Measurements from ENCODE around the gene TBC1D9.

TBC1D9 gene

GRCh38 chr4:140672416-140672815 lies 83.8 kb downstream of the TBC1D9 start:
- TF ChIP-seq POLR2A (IDR thresholded peaks at IDR 0.05; ENCODE audit: low read depth, low read length) (no peak), POLR2AphosphoS5 (IDR thresholded peaks at IDR 0.05; ENCODE audit: low read depth, low read length) (no peak), PAX5 (IDR thresholded peaks at IDR 0.05; ENCODE audit: insufficient read depth, low read length, severe bottlenecking) (no peak), SPI1 (IDR thresholded peaks at IDR 0.05; ENCODE audit: low read depth, low read length) (no peak), POU2F2 (IDR thresholded peaks at IDR 0.05; ENCODE audit: low read depth, low read length) (no peak), TAF1 (IDR thresholded peaks at IDR 0.05; ENCODE audit: low read depth, low read length) (no peak)
- FAIRE-seq (no peak), DNase-seq (ENCODE audit: insufficient read length, low spot score) (no peak)

- TF ChIP-seq POU2F2 (IDR thresholded peaks at IDR 0.05; ENCODE audit: low read depth, low read length) (no peak), POLR2AphosphoS5 (IDR thresholded peaks at IDR 0.05; ENCODE audit: low read depth, low read length) (no peak), PAX5 (IDR thresholded peaks at IDR 0.05; ENCODE audit: insufficient read depth, low read length, severe bottlenecking) (no peak), SPI1 (IDR thresholded peaks at IDR 0.05; ENCODE audit: low read depth, low read length) (no peak), POLR2A (IDR thresholded peaks at IDR 0.05; ENCODE audit: low read depth, low read length) (no peak)
- no peak for DNase-seq (ENCODE audit: insufficient read length, low spot score)
- FAIRE-seq = no peak
These were observed 88.1 kb downstream of the TBC1D9 start for GRCh38 chr4:140668111-140668510.

GRCh38 chr4:140666889-140667614 lies 89.1 kb downstream of the TBC1D9 start:
- peak; percentile 77 for FAIRE-seq
- DNase-seq (ENCODE audit: insufficient read length, low spot score) = no peak
- no peak for TF ChIP-seq POLR2A (IDR thresholded peaks at IDR 0.05; ENCODE audit: low read depth, low read length)

- TF ChIP-seq POU2F2 (IDR thresholded peaks at IDR 0.05; ENCODE audit: low read depth, low read length) (no peak), POLR2AphosphoS5 (IDR thresholded peaks at IDR 0.05; ENCODE audit: low read depth, low read length) (no peak), PAX5 (IDR thresholded peaks at IDR 0.05; ENCODE audit: insufficient read depth, low read length, severe bottlenecking) (no peak), POLR2A (IDR thresholded peaks at IDR 0.05; ENCODE audit: low read depth, low read length) (no peak), SPI1 (IDR thresholded peaks at IDR 0.05; ENCODE audit: low read depth, low read length) (no peak), TAF1 (IDR thresholded peaks at IDR 0.05; ENCODE audit: low read depth, low read length) (no peak)
- FAIRE-seq (no peak), DNase-seq (ENCODE audit: insufficient read length, low spot score) (no peak)
These were observed 93.9 kb downstream of the TBC1D9 start for GRCh38 chr4:140662082-140662869.

- TF ChIP-seq TAF1 (IDR thresholded peaks at IDR 0.05; ENCODE audit: low read depth, low read length) = no peak
- no peak for TF ChIP-seq PAX5 (IDR thresholded peaks at IDR 0.05; ENCODE audit: insufficient read depth, low read length, severe bottlenecking)
- DNase-seq (ENCODE audit: insufficient read length, low spot score) (no peak), FAIRE-seq (no peak)
These were observed 94.6 kb downstream of the TBC1D9 start for GRCh38 chr4:140661550-140661949.

- FAIRE-seq (no peak), DNase-seq (ENCODE audit: insufficient read length, low spot score) (no peak)
These were observed 96.1 kb downstream of the TBC1D9 start for GRCh38 chr4:140659943-140660700.

GRCh38 chr4:140654495-140654814 lies 101.7 kb downstream of the TBC1D9 start:
- TF ChIP-seq POLR2AphosphoS5 (IDR thresholded peaks at IDR 0.05; ENCODE audit: low read depth, low read length) (no peak), TAF1 (IDR thresholded peaks at IDR 0.05; ENCODE audit: low read depth, low read length) (no peak), PAX5 (IDR thresholded peaks at IDR 0.05; ENCODE audit: insufficient read depth, low read length, severe bottlenecking) (no peak), POU2F2 (IDR thresholded peaks at IDR 0.05; ENCODE audit: low read depth, low read length) (no peak), SPI1 (IDR thresholded peaks at IDR 0.05; ENCODE audit: low read depth, low read length) (no peak), POLR2A (IDR thresholded peaks at IDR 0.05; ENCODE audit: low read depth, low read length) (no peak)
- no peak for FAIRE-seq
- no peak for DNase-seq (ENCODE audit: insufficient read length, low spot score)

More at GRCh38 chr4:140659943-140660700, 96.1 kb downstream of the TBC1D9 start:
- TF ChIP-seq POU2F2 (IDR thresholded peaks at IDR 0.05; ENCODE audit: low read depth, low read length) = no peak
- TF ChIP-seq PAX5 (IDR thresholded peaks at IDR 0.05; ENCODE audit: insufficient read depth, low read length, severe bottlenecking) = no peak
- no peak for TF ChIP-seq POLR2A (IDR thresholded peaks at IDR 0.05; ENCODE audit: low read depth, low read length)
- no peak for TF ChIP-seq POLR2AphosphoS5 (IDR thresholded peaks at IDR 0.05; ENCODE audit: low read depth, low read length)
- TF ChIP-seq SPI1 (IDR thresholded peaks at IDR 0.05; ENCODE audit: low read depth, low read length) = no peak

GRCh38 chr4:140653718-140654494 lies 102.3 kb downstream of the TBC1D9 start:
- TF ChIP-seq POLR2AphosphoS5 (IDR thresholded peaks at IDR 0.05; ENCODE audit: low read depth, low read length) (no peak), POLR2A (IDR thresholded peaks at IDR 0.05; ENCODE audit: low read depth, low read length) (no peak), SPI1 (IDR thresholded peaks at IDR 0.05; ENCODE audit: low read depth, low read length) (no peak), TAF1 (IDR thresholded peaks at IDR 0.05; ENCODE audit: low read depth, low read length) (no peak), POU2F2 (IDR thresholded peaks at IDR 0.05; ENCODE audit: low read depth, low read length) (no peak), PAX5 (IDR thresholded peaks at IDR 0.05; ENCODE audit: insufficient read depth, low read length, severe bottlenecking) (no peak)
- DNase-seq (ENCODE audit: insufficient read length, low spot score) = no peak
- no peak for FAIRE-seq

- TF ChIP-seq POLR2AphosphoS5 (IDR thresholded peaks at IDR 0.05; ENCODE audit: low read depth, low read length) = no peak
- FAIRE-seq (no peak), DNase-seq (ENCODE audit: insufficient read length, low spot score) (no peak)
These were observed 103.6 kb downstream of the TBC1D9 start for GRCh38 chr4:140652601-140653000.

All from GM12891 (cell line).